Coronary artery (tissue), 2 donors: ENCODE results near the gene MAPK6.

Source experiments
- DNase-seq: peaks from one replicate; pipeline ENCODE4 v3.0.0-alpha.2; 2017; ENCODE audit warnings: low spot score
- H3K27ac ChIP-seq, 2 donors: fragments of 200-600 bp; sonication (generic); one replicate each; pipeline ENCODE4 v1.5.1; 2016 to 2019
- H3K4me3 ChIP-seq: fragments of 200-600 bp; sonication (generic); 2 replicates; pipeline ENCODE4 v1.5.1; 2016; ENCODE audit warnings: mild to moderate bottlenecking, moderate library complexity
- TF ChIP-seq, protein P1 (sequence below): fragments of 200-600 bp; sonication (generic); IDR thresholded peaks from one replicate; pipeline ENCODE4 v1.5.1; 2019; ENCODE audit warnings: antibody characterized with exemption

Gene MAPK6

DNA sequence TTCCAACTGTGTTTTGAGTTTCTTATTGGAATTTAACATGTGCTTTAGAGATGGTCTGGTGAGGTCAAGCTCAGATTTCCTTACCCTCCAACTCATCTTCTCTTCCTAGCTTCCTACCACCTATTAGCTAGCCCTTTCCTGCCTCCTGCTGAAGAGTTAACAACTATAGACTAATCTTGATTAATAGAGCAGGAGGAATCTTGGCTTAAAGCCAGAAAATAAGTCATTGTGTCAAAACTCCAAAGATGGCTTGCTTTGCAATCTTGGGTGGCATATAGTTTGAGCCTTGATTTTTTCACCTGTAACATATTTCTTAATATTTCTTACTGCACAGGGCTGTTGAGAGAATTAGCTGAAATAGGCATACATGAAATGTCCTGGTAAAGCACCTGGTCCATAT, 66.3 kb downstream of the MAPK6 start:
- TF ChIP-seq, protein P1, sequence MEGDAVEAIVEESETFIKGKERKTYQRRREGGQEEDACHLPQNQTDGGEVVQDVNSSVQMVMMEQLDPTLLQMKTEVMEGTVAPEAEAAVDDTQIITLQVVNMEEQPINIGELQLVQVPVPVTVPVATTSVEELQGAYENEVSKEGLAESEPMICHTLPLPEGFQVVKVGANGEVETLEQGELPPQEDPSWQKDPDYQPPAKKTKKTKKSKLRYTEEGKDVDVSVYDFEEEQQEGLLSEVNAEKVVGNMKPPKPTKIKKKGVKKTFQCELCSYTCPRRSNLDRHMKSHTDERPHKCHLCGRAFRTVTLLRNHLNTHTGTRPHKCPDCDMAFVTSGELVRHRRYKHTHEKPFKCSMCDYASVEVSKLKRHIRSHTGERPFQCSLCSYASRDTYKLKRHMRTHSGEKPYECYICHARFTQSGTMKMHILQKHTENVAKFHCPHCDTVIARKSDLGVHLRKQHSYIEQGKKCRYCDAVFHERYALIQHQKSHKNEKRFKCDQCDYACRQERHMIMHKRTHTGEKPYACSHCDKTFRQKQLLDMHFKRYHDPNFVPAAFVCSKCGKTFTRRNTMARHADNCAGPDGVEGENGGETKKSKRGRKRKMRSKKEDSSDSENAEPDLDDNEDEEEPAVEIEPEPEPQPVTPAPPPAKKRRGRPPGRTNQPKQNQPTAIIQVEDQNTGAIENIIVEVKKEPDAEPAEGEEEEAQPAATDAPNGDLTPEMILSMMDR: no peak
- H3K27ac ChIP-seq: no peak overlapping the region
- DNase-seq: no peak

DNA sequence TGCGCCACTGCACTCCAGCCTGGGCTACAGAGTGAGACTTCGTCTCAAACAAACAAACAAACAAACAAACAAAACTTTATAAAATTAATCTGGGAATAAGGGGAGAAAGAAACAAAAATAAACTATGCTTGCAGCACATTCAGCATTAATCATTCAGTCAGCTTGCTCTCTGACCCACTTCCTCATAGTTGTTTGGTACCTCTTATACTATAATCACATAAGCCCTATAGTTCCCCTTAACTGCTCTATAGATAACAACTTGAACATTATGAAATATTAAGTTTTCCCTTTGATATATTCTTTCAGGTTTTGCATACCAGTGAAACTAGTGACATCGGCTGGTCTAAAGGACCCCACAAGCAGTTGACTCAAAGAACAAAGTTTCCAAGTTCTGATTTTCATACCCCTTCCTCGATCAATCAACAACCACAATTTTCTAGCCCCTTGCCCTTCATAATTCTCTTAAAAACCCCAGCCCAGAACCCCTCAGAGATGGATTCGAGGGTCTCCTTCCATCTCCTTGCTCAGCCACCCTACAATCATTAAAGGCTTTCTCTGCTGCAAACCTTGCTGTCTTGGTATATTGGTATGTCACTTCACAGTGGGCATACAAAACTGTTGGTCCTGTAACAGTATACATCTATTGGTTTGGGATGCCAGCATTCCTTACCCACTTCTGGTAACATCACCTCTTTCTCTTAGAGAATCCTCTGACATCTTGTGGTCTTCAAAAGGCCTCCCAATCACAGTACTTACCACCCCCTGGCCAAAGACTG, 67.2 kb downstream of the MAPK6 start:
- DNase-seq: no peak
- TF ChIP-seq, protein P1: no peak
- Histone ChIP-seq H3K27ac (no peak overlapping the region), H3K4me3 (no peak overlapping the region)

More for the DNA sequence above, 66.3 kb downstream of the MAPK6 start:
- no peak overlapping the region for H3K4me3 ChIP-seq

DNA sequence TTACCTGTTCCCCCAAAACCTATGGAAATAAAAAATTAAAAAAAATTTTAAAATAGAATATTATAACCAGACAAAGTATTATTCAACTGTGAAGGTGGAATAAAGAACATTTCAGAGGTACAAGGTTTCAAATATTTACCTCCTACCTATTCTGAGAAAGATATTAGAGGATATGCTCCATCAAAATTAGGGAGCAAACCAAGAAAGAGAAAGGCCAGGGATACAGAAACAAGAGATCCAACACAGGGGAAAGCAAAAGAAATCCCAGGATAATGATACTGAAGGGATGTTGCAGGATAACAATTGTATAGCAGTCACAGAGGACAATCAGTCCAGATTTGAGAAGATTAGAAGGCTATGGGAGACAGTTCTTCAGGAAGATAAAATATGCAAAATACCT, 71.2 kb downstream of the MAPK6 start:
- DNase-seq: no peak
- Histone ChIP-seq H3K4me3 (no peak overlapping the region), H3K27ac (no peak overlapping the region)
- TF ChIP-seq, protein P1: no peak

DNA sequence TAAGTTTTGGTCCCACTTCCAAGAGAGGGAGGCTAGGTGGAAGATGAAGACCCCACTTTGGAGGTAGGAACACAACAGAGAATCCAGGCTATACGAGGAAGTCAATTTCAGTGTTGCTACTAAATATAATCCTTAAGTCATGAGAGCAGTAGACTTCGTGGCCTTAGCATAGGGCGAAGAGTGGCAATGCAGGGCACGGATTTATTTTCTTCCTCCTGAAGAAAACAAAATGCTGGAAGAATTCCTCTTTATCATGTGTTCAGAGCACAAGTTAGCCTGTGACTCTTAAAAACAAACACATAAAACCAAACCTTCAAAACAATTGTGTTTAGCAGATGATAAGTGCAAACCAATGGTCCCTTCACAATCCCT, 74.1 kb downstream of the MAPK6 start:
- H3K4me3 ChIP-seq: no peak overlapping the region
- H3K27ac ChIP-seq: peak overlapping the region in 1 of 2 donors; percentile 44
- DNase-seq: no peak
- TF ChIP-seq, protein P1: no peak

DNA sequence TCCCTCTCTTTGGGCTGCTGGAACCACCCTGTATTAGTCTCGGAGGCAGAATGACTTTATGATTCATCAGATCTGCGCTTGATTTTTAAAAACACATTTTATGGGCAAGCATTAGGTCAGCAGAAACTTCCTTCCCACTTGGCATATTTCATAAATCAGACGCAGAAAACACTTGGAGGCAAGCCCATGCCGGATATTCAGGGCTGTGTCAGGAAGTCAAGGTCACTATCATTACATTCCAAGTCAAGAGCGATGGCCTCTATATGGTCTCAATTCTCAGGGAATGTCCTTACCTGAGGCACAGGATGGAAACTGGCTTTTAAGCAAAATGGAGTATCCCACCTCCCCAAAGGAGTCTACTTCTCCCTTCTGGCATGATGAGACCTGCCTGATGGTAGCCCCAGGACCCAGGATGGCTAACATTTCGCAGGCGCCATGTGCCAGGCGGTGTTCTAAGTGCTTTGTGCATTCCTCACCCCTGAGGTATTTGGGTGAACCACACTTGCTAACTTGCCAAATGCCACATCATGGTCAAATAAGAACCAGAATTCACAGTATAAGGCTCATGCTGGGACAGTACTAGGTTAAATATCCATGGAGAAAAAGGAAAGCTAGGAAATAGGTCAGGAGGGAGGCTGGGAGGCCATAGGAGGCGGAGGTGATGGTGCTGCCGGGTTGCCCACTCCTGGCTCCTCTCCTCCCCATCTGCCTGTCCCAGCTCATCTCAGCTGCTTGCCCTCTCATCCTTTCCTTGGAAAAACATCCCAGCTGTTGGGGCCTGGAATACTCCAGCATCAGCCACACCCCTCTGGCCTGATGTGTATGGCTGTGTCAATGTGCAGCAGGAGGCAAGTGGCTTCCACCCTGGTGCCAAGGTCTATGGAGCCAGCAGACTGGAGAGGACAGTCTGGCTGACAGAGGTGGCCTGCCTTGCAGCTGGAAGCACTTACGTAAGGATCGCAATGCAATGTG, 74.8 kb downstream of the MAPK6 start:
- peak overlapping the region in 1 of 2 donors; percentile 44 for H3K27ac ChIP-seq
- no peak for DNase-seq
- no peak overlapping the region for H3K4me3 ChIP-seq
- TF ChIP-seq, protein P1: no peak

DNA sequence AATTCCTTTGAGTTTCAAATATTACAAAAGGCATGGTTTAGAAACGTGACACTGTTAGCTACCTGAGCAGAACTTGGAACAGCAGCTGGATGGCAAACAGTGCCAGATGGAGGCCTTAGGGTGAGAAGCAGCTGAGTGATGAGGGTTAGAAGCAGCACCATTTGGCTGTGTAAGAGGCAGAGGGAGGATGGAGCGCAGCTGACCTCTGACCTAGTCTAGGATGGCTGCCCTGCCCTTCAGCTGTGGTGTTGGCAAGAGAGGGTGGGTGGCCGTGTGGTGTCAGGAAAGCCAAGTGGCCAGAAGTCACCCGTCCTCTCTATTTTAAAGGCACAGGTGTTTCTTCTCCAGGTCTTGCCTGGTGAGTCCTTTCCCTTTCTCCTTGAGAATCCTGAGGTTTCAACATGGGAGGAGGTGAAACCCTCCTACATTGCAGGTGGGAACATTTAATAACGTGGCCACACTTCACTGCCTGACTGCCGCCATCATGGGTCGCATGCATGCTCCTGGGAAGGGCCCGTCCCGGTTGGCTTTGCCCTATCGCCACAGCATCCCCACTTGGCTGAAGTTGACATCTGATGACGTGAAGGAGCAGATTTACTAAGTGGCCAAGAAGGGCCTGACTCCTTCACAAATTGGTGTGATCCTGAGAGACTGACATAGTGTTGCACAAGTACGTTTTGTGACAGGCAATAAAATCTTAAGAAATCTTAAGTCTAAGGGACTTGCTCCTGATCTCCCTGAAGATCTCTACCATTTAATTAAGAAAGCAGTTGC, 76.0 kb downstream of the MAPK6 start:
- TF ChIP-seq, protein P1: no peak
- no peak for DNase-seq
- no peak overlapping the region for H3K4me3 ChIP-seq
- peak overlapping the region in 1 of 2 donors; percentile 44 for H3K27ac ChIP-seq
